GM23338 (cell line): ENCODE data around the gene APOL4. TPM values are rescaled to one million over a fixed set of nuclear protein-coding genes. Genes with fewer than 3 reads are reported as not detected.
A peak's percentile ranks its signal among the peaks of the same experiment; 100 is the strongest.

ENCODE experiments used
- ATAC-seq: fragments of 200-7000 bp; cut with Tn5 transposase; 3 replicates; pipeline ENCODE4 v1.9.1; 2020
- DNase-seq: peaks from one replicate; pipeline ENCODE4 v3.0.0-alpha.2; 2015; ENCODE audit warnings: low spot score
- H2AFZ ChIP-seq: fragments of 200-600 bp; sonication (generic); 2 replicates; pipeline ENCODE4 v1.8.0; 2016; ENCODE audit warnings: antibody characterized with exemption, mild to moderate bottlenecking, moderate library complexity
- H3F3A ChIP-seq: fragments of 200-600 bp; sonication (generic); replicated peaks from 2 replicates; pipeline ENCODE4 v1.8.0; 2017; ENCODE audit warnings: antibody characterized with exemption, mixed run types, low read depth
- H3K27ac ChIP-seq: fragments of 200-600 bp; sonication (generic); 2 replicates; pipeline ENCODE4 v1.6.1; 2016; ENCODE audit warnings: low read depth
- H3K27me3 ChIP-seq: fragments of 200-600 bp; sonication (generic); 2 replicates; pipeline ENCODE4 v1.8.0; 2016; ENCODE audit warnings: mild to moderate bottlenecking, mixed run types, moderate library complexity; ENCODE audit not compliant: insufficient read depth
- H3K36me3 ChIP-seq: fragments of 200-600 bp; sonication (generic); 2 replicates; pipeline ENCODE4 v1.8.0; 2016; ENCODE audit warnings: mild to moderate bottlenecking; ENCODE audit not compliant: insufficient read depth
- H3K4me1 ChIP-seq: fragments of 200-600 bp; sonication (generic); 2 replicates; pipeline ENCODE4 v1.8.0; 2016; ENCODE audit warnings: mild to moderate bottlenecking, moderate library complexity; ENCODE audit not compliant: insufficient read depth
- H3K4me2 ChIP-seq: fragments of 200-600 bp; sonication (generic); 2 replicates; pipeline ENCODE4 v1.7.1; 2017; ENCODE audit warnings: mixed run types
- H3K4me3 ChIP-seq: fragments of 200-600 bp; sonication (generic); 2 replicates; pipeline ENCODE4 v1.6.1; 2016; ENCODE audit warnings: mixed run types
- H3K79me2 ChIP-seq: fragments of 200-600 bp; sonication (generic); replicated peaks from 2 replicates; pipeline ENCODE4 v1.8.0; 2017; ENCODE audit warnings: mild to moderate bottlenecking; ENCODE audit not compliant: insufficient read depth
- H3K9me2 ChIP-seq: fragments of 200-600 bp; sonication (generic); 2 replicates; pipeline ENCODE4 v1.8.0; 2017; ENCODE audit not compliant: insufficient read depth
- H4K20me1 ChIP-seq: fragments of 200-600 bp; sonication (generic); replicated peaks from 2 replicates; pipeline ENCODE4 v1.8.0; 2017; ENCODE audit warnings: mild to moderate bottlenecking; ENCODE audit not compliant: insufficient read depth
- H3K27ac Mint-ChIP-seq: 2 replicates; pipeline ENCODE4 v1.8.0; 2020; ENCODE audit warnings: inconsistent platforms, mild to moderate bottlenecking, moderate library complexity, mixed read lengths
- H3K27me3 Mint-ChIP-seq: 3 replicates; pipeline ENCODE4 v1.8.0; 2022; ENCODE audit warnings: low read depth, mild to moderate bottlenecking, moderate library complexity, mixed read lengths, inconsistent platforms; ENCODE audit not compliant: insufficient read depth, poor library complexity
- H3K36me3 Mint-ChIP-seq: 3 replicates; pipeline ENCODE4 v1.8.0; 2021; ENCODE audit warnings: low read depth, mild to moderate bottlenecking, inconsistent platforms, moderate library complexity, mixed read lengths
- H3K4me1 Mint-ChIP-seq: 3 replicates; pipeline ENCODE4 v1.8.0; 2020; ENCODE audit warnings: mild to moderate bottlenecking, inconsistent platforms, mixed read lengths
- H3K4me3 Mint-ChIP-seq: 3 replicates; pipeline ENCODE4 v1.8.0; 2021; ENCODE audit warnings: moderate library complexity, mild to moderate bottlenecking, inconsistent platforms, mixed read lengths
- H3K9me3 Mint-ChIP-seq: 3 replicates; pipeline ENCODE4 v1.8.0; 2020; ENCODE audit warnings: moderate library complexity, mild to moderate bottlenecking, inconsistent platforms, mixed read lengths
- CREB1 ChIP-seq: fragments of 250-450 bp; sonication (Bioruptor Pico); IDR thresholded peaks from 2 replicates; pipeline ENCODE4 v1.5.0; 2020; ENCODE audit warnings: low read depth, mild to moderate bottlenecking, moderate library complexity
- EZH2 ChIP-seq: fragments of 200-600 bp; sonication (generic); IDR thresholded peaks from one replicate; pipeline ENCODE4 v1.8.0; 2017; ENCODE audit warnings: antibody characterized with exemption, mild to moderate bottlenecking, low read depth; ENCODE audit not compliant: unreplicated experiment
- EZH2phosphoT487 ChIP-seq: fragments of 200-600 bp; sonication (generic); IDR thresholded peaks from one replicate; pipeline ENCODE4 v1.8.1; 2018; ENCODE audit warnings: antibody characterized with exemption; ENCODE audit not compliant: unreplicated experiment
- JUNB ChIP-seq: IDR thresholded peaks from one replicate; pipeline ENCODE4 v1.6.1; 2016; ENCODE audit warnings: antibody characterized with exemption; ENCODE audit not compliant: unreplicated experiment
- NANOG ChIP-seq: IDR thresholded peaks from 2 replicates; pipeline ENCODE4 v1.6.1; 2016; ENCODE audit warnings: antibody characterized with exemption, borderline replicate concordance
- POLR2AphosphoS5 ChIP-seq: IDR thresholded peaks from 2 replicates; pipeline ENCODE4 v1.6.1; 2016; ENCODE audit warnings: antibody characterized with exemption, low read depth
- STAT1 ChIP-seq: IDR thresholded peaks from one replicate; pipeline ENCODE4 v1.6.1; 2016; ENCODE audit warnings: antibody characterized with exemption; ENCODE audit not compliant: unreplicated experiment
- ZNF114 ChIP-seq: fragments of 250-450 bp; sonication (Bioruptor Pico); IDR thresholded peaks from 2 replicates; pipeline ENCODE4 v1.5.0; 2020; ENCODE audit warnings: mild to moderate bottlenecking, moderate library complexity
- polyA plus RNA-seq: library from polyadenylated mRNA; unstranded; fragments of >200 nt; fragmentation: Nextera tagmentation; extraction: Ambion mirVana; gene quantifications from 2 replicates; pipeline ENCODE4 v1.2.1, GENCODE V29; 2016
- total RNA-seq: library from RNA; depleted of rRNA; stranded (reverse); fragments of >200 nt; shearing (Covaris generic); gene quantifications from 2 replicates; pipeline ENCODE4 v1.2.3, GENCODE V29; 2014
- TF ChIP-seq, protein P1 (sequence below): fragments of 250-450 bp; sonication (Bioruptor Pico); IDR thresholded peaks from 2 replicates; pipeline ENCODE4 v1.5.0; 2020; ENCODE audit warnings: mild to moderate bottlenecking, moderate library complexity
- TF ChIP-seq, protein P2 (sequence below): IDR thresholded peaks from one replicate; pipeline ENCODE4 v1.6.1; 2018; ENCODE audit warnings: antibody characterized with exemption; ENCODE audit not compliant: unreplicated experiment
- TF ChIP-seq, protein P3 (sequence below), 2 experiments: fragments of 200-600 bp in 1 of 2; sonication (generic) in 1 of 2; conservative IDR thresholded peaks; 2 replicates each; pipeline versions ENCODE4 v1.5.1 to v1.6.1; 2016 to 2017; ENCODE audit warnings: antibody characterized with exemption in 2 of 2, low read depth in 2 of 2, mild to moderate bottlenecking in 2 of 2, moderate library complexity in 1 of 2
- TF ChIP-seq, protein P4 (sequence below): IDR thresholded peaks from 2 replicates; pipeline ENCODE4 v1.6.1; 2016; ENCODE audit warnings: antibody characterized with exemption

APOL4 gene
- total and polyA plus RNA-seq, 2 experiments from 2014 or later: not detected

DNA sequence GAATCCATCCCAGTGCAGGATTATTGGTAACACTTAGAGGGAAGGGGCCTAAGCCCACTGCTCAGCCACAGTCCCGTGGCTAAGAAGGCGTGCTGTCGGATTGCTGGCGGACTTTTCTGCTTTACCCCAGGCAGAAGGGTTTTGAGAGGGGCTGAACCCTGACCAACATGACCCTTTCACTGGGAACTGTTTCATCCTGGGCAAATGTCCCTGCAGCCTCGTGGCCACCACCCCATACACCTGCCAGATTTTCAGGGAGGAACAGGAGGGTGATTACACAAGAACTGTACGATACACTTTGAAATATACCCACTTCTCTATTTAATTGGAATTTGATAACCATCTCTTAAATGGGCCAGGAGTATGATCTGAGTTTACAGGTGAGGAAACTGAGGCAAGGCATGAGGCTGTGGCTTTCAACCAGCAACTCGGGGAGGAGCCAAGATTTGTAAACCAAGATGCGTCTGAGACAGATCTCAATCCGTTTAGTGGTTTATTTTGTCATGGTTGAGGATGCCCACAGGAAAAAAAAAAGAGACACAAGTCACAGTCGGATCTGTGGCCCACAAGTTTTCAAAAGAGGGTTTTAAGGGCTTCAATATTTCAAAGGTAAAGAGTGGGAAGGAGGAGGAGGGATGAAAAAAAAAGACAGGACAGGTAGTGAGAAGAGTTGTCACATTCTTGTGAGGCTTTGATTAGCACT, 34.9 kb downstream of the APOL4 start:
- Mint-ChIP-seq H3K9me3 (peaks cover 12% of the 10 kb centered on the region; the same call in 2 of the 3 replicates), H3K27ac (no peak overlapping the region), H3K36me3 (peaks cover 4% of the 10 kb centered on the region; the same call in 2 of the 3 replicates), H3K27me3 (peaks cover 2% of the 10 kb centered on the region), H3K4me3 (no peak overlapping the region), H3K4me1 (peaks cover 20% of the 10 kb centered on the region)
- no peaks in the 10 kb centered on the region for H3K27me3 ChIP-seq
- H3K36me3 ChIP-seq: no peaks in the 10 kb centered on the region
- H4K20me1 ChIP-seq: no peaks in the 10 kb centered on the region
- TF ChIP-seq, protein P1, sequence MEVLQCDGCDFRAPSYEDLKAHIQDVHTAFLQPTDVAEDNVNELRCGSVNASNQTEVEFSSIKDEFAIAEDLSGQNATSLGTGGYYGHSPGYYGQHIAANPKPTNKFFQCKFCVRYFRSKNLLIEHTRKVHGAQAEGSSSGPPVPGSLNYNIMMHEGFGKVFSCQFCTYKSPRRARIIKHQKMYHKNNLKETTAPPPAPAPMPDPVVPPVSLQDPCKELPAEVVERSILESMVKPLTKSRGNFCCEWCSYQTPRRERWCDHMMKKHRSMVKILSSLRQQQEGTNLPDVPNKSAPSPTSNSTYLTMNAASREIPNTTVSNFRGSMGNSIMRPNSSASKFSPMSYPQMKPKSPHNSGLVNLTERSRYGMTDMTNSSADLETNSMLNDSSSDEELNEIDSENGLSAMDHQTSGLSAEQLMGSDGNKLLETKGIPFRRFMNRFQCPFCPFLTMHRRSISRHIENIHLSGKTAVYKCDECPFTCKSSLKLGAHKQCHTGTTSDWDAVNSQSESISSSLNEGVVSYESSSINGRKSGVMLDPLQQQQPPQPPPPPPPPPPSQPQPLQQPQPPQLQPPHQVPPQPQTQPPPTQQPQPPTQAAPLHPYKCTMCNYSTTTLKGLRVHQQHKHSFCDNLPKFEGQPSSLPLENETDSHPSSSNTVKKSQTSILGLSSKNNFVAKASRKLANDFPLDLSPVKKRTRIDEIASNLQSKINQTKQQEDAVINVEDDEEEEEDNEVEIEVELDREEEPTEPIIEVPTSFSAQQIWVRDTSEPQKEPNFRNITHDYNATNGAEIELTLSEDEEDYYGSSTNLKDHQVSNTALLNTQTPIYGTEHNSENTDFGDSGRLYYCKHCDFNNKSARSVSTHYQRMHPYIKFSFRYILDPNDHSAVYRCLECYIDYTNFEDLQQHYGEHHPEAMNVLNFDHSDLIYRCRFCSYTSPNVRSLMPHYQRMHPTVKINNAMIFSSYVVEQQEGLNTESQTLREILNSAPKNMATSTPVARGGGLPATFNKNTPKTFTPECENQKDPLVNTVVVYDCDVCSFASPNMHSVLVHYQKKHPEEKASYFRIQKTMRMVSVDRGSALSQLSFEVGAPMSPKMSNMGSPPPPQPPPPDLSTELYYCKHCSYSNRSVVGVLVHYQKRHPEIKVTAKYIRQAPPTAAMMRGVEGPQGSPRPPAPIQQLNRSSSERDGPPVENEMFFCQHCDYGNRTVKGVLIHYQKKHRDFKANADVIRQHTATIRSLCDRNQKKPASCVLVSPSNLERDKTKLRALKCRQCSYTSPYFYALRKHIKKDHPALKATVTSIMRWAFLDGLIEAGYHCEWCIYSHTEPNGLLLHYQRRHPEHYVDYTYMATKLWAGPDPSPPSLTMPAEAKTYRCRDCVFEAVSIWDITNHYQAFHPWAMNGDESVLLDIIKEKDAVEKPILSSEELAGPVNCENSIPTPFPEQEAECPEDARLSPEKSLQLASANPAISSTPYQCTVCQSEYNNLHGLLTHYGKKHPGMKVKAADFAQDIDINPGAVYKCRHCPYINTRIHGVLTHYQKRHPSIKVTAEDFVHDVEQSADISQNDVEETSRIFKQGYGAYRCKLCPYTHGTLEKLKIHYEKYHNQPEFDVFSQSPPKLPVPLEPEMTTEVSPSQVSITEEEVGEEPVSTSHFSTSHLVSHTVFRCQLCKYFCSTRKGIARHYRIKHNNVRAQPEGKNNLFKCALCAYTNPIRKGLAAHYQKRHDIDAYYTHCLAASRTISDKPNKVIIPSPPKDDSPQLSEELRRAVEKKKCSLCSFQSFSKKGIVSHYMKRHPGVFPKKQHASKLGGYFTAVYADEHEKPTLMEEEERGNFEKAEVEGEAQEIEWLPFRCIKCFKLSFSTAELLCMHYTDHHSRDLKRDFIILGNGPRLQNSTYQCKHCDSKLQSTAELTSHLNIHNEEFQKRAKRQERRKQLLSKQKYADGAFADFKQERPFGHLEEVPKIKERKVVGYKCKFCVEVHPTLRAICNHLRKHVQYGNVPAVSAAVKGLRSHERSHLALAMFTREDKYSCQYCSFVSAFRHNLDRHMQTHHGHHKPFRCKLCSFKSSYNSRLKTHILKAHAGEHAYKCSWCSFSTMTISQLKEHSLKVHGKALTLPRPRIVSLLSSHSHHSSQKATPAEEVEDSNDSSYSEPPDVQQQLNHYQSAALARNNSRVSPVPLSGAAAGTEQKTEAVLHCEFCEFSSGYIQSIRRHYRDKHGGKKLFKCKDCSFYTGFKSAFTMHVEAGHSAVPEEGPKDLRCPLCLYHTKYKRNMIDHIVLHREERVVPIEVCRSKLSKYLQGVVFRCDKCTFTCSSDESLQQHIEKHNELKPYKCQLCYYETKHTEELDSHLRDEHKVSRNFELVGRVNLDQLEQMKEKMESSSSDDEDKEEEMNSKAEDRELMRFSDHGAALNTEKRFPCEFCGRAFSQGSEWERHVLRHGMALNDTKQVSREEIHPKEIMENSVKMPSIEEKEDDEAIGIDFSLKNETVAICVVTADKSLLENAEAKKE: no peak
- TF ChIP-seq NANOG: no peak
- TF ChIP-seq EZH2phosphoT487: no peak
- no peak for TF ChIP-seq EZH2
- TF ChIP-seq, protein P2, sequence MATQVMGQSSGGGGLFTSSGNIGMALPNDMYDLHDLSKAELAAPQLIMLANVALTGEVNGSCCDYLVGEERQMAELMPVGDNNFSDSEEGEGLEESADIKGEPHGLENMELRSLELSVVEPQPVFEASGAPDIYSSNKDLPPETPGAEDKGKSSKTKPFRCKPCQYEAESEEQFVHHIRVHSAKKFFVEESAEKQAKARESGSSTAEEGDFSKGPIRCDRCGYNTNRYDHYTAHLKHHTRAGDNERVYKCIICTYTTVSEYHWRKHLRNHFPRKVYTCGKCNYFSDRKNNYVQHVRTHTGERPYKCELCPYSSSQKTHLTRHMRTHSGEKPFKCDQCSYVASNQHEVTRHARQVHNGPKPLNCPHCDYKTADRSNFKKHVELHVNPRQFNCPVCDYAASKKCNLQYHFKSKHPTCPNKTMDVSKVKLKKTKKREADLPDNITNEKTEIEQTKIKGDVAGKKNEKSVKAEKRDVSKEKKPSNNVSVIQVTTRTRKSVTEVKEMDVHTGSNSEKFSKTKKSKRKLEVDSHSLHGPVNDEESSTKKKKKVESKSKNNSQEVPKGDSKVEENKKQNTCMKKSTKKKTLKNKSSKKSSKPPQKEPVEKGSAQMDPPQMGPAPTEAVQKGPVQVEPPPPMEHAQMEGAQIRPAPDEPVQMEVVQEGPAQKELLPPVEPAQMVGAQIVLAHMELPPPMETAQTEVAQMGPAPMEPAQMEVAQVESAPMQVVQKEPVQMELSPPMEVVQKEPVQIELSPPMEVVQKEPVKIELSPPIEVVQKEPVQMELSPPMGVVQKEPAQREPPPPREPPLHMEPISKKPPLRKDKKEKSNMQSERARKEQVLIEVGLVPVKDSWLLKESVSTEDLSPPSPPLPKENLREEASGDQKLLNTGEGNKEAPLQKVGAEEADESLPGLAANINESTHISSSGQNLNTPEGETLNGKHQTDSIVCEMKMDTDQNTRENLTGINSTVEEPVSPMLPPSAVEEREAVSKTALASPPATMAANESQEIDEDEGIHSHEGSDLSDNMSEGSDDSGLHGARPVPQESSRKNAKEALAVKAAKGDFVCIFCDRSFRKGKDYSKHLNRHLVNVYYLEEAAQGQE: no peak
- no peak for TF ChIP-seq CREB1 (CRISPR knock-in tag)
- no peak for TF ChIP-seq JUNB
- TF ChIP-seq, protein P3, sequence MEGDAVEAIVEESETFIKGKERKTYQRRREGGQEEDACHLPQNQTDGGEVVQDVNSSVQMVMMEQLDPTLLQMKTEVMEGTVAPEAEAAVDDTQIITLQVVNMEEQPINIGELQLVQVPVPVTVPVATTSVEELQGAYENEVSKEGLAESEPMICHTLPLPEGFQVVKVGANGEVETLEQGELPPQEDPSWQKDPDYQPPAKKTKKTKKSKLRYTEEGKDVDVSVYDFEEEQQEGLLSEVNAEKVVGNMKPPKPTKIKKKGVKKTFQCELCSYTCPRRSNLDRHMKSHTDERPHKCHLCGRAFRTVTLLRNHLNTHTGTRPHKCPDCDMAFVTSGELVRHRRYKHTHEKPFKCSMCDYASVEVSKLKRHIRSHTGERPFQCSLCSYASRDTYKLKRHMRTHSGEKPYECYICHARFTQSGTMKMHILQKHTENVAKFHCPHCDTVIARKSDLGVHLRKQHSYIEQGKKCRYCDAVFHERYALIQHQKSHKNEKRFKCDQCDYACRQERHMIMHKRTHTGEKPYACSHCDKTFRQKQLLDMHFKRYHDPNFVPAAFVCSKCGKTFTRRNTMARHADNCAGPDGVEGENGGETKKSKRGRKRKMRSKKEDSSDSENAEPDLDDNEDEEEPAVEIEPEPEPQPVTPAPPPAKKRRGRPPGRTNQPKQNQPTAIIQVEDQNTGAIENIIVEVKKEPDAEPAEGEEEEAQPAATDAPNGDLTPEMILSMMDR (conservative IDR thresholded peaks at IDR 0.05; ENCODE audit: low read depth in 2 of 2): no peak
- no peak for TF ChIP-seq POLR2AphosphoS5
- TF ChIP-seq ZNF114 (CRISPR knock-in tag): no peak
- no peak for TF ChIP-seq STAT1
- TF ChIP-seq, protein P4, sequence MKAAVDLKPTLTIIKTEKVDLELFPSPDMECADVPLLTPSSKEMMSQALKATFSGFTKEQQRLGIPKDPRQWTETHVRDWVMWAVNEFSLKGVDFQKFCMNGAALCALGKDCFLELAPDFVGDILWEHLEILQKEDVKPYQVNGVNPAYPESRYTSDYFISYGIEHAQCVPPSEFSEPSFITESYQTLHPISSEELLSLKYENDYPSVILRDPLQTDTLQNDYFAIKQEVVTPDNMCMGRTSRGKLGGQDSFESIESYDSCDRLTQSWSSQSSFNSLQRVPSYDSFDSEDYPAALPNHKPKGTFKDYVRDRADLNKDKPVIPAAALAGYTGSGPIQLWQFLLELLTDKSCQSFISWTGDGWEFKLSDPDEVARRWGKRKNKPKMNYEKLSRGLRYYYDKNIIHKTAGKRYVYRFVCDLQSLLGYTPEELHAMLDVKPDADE: no peak
- no peaks in the 10 kb centered on the region for H3K9me2 ChIP-seq
- no peak overlapping the region for H3K27ac ChIP-seq
- ATAC-seq (no peak), DNase-seq (no peak)
- H3K4me3 ChIP-seq: no peak overlapping the region
- no peaks in the 10 kb centered on the region for H3F3A ChIP-seq
- H3K4me2 ChIP-seq: no peak overlapping the region
- peaks cover 8% of the 10 kb centered on the region; the same call in 1 of the 2 replicates for H3K4me1 ChIP-seq
- H2AFZ ChIP-seq: peak overlapping the region; percentile 74
- H3K79me2 ChIP-seq: no peaks in the 10 kb centered on the region
